Calu3 (cell line): Measurements from ENCODE around the gene CMTM2. TPM values are rescaled to one million over a fixed set of nuclear protein-coding genes. Genes with fewer than 3 reads are reported as not detected.

Experiments
- BruUV-seq: library from RNA; stranded (reverse); fragments of 400-500 nt; replicated peaks from 2 replicates; lab custom pipeline; 2021; lab: Mats Ljungman, UMichigan
- CTCF ChIA-PET: fragments of 300-600 bp; sonication (Branson Sonifier 250); formaldehyde crosslinking; loops from one replicate; lab custom pipeline; 2022; ENCODE audit warnings: antibody characterized with exemption; lab: Charles Lee
- DNase-seq: peaks from one replicate; pipeline ENCODE4 v3.0.0; 2022
- H3K27ac Mint-ChIP-seq: one replicate; pipeline ENCODE4 v1.8.0; 2022; ENCODE audit warnings: mixed read lengths; ENCODE audit not compliant: unreplicated experiment
- H3K27me3 Mint-ChIP-seq: one replicate; pipeline ENCODE4 v1.8.0; 2022; ENCODE audit warnings: mixed read lengths; ENCODE audit not compliant: unreplicated experiment
- H3K36me3 Mint-ChIP-seq: one replicate; pipeline ENCODE4 v1.8.0; 2022; ENCODE audit warnings: mild to moderate bottlenecking, moderate library complexity, mixed read lengths; ENCODE audit not compliant: insufficient read depth, unreplicated experiment
- H3K4me1 Mint-ChIP-seq: one replicate; pipeline ENCODE4 v1.8.0; 2022; ENCODE audit warnings: mild to moderate bottlenecking, low read depth, mixed read lengths; ENCODE audit not compliant: unreplicated experiment
- H3K4me3 Mint-ChIP-seq: one replicate; pipeline ENCODE4 v1.8.0; 2022; ENCODE audit warnings: mild to moderate bottlenecking, low read depth, moderate library complexity, mixed read lengths; ENCODE audit not compliant: unreplicated experiment
- H3K9me3 Mint-ChIP-seq: one replicate; pipeline ENCODE4 v1.8.0; 2022; ENCODE audit warnings: low read depth, mixed read lengths; ENCODE audit not compliant: unreplicated experiment
- intact Hi-C: fragments of 100-400 bp; cut with micrococcal nuclease; formaldehyde crosslinking; loops from one replicate; pipeline ENCODE4 v1.10.0; 2022; ENCODE audit not compliant: unreplicated experiment
- total RNA-seq: library from RNA; stranded (reverse); gene quantifications from 2 replicates; pipeline ENCODE4 v1.2.3, GENCODE V29; 2022
- TF ChIP-seq, protein P1 (sequence below): fragments of 200-600 bp; IDR thresholded peaks from one replicate; pipeline ENCODE4 v1.8.0; 2022; ENCODE audit warnings: antibody characterized with exemption; ENCODE audit not compliant: unreplicated experiment

The CMTM2 gene
- total RNA-seq, 1 experiment from 2014 or later, result 0.92 TPM

DNA sequence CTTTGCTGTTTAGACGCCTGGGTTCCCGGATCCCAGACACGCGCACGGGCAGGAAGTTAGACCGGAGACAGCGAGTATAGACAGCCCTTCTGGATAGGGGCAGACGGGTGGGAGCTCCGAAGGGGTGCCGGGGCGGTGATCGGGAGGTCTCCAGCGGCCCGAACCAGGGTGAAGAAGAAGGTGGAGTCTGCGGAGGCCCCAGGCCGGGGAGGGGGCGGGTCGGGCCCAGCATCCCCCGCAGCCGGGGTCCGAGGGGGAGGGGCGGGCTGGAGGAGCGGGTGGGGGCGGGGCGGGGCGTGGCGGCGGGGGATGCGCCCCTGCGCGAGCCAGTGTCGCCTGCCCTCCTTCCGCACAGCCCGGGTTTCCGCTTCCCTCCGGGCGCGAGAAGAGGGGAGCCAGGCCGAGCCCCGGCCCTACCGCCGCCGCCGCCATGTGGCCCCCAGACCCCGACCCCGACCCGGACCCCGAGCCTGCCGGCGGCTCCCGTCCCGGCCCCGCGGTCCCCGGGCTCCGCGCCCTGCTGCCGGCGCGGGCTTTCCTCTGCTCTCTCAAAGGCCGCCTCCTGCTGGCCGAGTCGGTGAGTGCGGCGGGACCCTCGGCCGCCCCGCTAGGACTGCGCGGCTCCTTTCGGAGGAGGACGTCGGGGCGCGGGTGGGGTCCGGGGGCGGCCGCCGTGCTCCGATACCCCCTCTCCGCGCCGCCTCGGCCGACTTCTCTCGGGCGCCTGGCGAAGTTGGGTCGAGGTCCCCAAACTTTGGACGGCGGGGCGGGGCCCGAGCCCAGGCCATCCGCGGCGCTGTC lies 25.3 kb downstream of the CMTM2 start, which contains the start of gene CMTM3:
Gene CMTM3, plus strand, starts transcription at position 329 of the 801 bp plus-strand sequence. Its CDS starts 102 bp downstream, at position 431.
- no TSS peak for BruUV-seq
- H3K36me3 Mint-ChIP-seq, result peaks cover 42% of the 10 kb centered on the region
- no peaks in the 10 kb centered on the region for H3K27me3 Mint-ChIP-seq
- peak; percentile 85 for DNase-seq
- H3K27ac Mint-ChIP-seq, result peak within 1 kb of the TSS; percentile 53
- CTCF ChIA-PET, result interaction anchor here (0.6 to 1.0 kb wide), 2 partner anchors 41 to 96 kb away, joined by 3 to 4 read pairs; no protein-coding TSS in a partner anchor
- peaks cover 31% of the 10 kb centered on the region for H3K4me1 Mint-ChIP-seq
- peak within 1 kb of the TSS; percentile 78 for H3K4me3 Mint-ChIP-seq
- TF ChIP-seq, protein P1, sequence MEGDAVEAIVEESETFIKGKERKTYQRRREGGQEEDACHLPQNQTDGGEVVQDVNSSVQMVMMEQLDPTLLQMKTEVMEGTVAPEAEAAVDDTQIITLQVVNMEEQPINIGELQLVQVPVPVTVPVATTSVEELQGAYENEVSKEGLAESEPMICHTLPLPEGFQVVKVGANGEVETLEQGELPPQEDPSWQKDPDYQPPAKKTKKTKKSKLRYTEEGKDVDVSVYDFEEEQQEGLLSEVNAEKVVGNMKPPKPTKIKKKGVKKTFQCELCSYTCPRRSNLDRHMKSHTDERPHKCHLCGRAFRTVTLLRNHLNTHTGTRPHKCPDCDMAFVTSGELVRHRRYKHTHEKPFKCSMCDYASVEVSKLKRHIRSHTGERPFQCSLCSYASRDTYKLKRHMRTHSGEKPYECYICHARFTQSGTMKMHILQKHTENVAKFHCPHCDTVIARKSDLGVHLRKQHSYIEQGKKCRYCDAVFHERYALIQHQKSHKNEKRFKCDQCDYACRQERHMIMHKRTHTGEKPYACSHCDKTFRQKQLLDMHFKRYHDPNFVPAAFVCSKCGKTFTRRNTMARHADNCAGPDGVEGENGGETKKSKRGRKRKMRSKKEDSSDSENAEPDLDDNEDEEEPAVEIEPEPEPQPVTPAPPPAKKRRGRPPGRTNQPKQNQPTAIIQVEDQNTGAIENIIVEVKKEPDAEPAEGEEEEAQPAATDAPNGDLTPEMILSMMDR, result peak; percentile 91
- intact Hi-C loops, result loop anchor here (5.0 kb wide), 2 partner anchors 197 to 268 kb away; no protein-coding TSS in a partner anchor
- H3K9me3 Mint-ChIP-seq, result peaks cover 6% of the 10 kb centered on the region

DNA sequence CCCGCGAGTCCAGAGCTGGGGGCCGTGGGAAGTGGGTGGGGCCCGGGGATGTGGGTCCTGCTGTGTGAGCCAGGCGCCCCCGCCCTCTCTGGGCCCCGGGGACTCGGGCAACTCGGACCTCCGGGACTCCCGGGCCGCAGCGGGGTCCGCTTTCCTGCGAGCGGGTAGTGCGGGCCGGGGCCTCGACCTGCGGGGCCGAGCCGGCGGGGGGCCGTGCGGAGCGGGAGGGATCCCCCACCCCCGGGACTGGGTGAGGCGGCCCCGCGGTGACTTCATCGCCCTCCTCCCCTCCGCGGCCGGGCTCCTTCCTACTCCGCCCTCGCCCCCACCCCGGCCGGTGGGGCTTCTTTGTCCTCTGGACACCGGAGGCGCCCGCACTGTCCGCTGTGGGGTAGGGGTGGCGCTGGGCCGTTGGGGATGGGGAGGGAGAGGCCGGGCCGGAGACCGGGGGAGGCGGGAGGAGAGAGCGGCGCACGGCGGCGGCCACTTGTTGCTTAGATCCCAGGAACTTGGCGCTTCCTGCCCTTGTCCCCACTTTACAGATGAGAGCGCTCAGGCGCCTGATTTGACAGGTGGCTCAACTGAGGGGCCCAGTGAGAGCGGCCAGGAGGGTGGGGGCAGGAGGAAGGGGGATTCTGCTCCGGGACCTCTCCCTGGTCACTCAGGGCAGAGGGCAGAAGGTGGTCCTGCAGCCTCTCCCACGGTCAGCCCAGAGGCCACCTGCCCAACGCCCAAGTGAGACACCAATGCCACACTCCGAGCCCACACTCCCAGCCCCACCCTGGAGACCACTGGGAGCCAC lies 26.1 kb downstream of the CMTM2 start:
- Mint-ChIP-seq H3K4me3 (peak overlapping the region; percentile 78), H3K9me3 (peaks cover 6% of the 10 kb centered on the region), H3K27me3 (no peaks in the 10 kb centered on the region), H3K27ac (no peak overlapping the region), H3K36me3 (peaks cover 46% of the 10 kb centered on the region), H3K4me1 (peaks cover 31% of the 10 kb centered on the region)
- intact Hi-C loops, result loop anchor here (5.0 kb wide), 2 partner anchors 198 to 267 kb away; no protein-coding TSS in a partner anchor
- peak; percentile 58 for DNase-seq
- no TSS peak for BruUV-seq
- TF ChIP-seq, protein P1, result no peak
- CTCF ChIA-PET, result interaction anchor here (1.0 kb wide), 1 partner anchor 97 kb away, joined by 3 read pairs; no protein-coding TSS in a partner anchor

DNA sequence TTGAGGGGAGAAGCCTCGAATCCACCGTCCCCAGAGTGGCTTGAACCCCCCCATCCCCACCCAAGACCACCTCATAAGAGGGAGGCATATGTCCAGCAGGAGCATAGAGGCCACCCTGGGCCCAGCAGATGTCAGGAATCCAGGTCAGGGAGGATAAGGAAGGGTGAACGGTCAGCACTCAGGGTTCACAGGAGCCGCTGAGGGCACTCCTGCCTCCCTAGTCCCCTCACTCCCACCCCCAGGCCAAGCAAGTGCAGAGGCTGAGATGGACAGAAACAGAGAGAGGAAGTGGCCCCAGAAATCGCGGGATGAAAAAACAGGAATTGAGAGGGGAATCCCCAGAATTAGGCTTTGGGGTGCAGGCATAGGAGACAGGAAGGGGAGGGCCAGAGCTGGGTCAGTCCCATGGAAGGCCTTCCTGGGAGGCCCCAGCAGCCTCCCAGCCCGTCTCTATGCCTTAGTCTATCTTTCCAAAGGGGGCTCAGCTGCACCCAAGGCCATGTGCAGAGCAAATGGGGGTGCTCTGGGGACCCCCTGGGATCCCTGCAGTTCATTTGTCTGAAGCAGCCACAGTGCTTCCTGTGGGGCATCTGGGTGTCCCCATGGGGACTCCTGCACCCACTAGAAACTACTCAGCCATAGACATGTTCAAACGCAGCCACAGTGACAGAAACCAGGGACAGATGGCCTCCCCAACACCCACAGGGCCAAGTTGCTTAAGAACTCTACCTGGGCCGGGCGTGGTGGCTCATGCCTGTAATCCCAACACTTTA lies 26.9 kb downstream of the CMTM2 start:
- Mint-ChIP-seq H3K4me1 (peaks cover 31% of the 10 kb centered on the region), H3K9me3 (no peaks in the 10 kb centered on the region), H3K27me3 (no peaks in the 10 kb centered on the region), H3K36me3 (peaks cover 54% of the 10 kb centered on the region), H3K4me3 (peak overlapping the region; percentile 78), H3K27ac (no peak overlapping the region)
- no peak for DNase-seq
- BruUV-seq, result TSS peak; percentile 30
- intact Hi-C loops, result loop anchor here (5.0 kb wide), 2 partner anchors 199 to 266 kb away; no protein-coding TSS in a partner anchor
- TF ChIP-seq, protein P1, result no peak
- CTCF ChIA-PET, result no interaction called here
